ENCODE measurements around the gene UQCR11.

Gene UQCR11

DNA sequence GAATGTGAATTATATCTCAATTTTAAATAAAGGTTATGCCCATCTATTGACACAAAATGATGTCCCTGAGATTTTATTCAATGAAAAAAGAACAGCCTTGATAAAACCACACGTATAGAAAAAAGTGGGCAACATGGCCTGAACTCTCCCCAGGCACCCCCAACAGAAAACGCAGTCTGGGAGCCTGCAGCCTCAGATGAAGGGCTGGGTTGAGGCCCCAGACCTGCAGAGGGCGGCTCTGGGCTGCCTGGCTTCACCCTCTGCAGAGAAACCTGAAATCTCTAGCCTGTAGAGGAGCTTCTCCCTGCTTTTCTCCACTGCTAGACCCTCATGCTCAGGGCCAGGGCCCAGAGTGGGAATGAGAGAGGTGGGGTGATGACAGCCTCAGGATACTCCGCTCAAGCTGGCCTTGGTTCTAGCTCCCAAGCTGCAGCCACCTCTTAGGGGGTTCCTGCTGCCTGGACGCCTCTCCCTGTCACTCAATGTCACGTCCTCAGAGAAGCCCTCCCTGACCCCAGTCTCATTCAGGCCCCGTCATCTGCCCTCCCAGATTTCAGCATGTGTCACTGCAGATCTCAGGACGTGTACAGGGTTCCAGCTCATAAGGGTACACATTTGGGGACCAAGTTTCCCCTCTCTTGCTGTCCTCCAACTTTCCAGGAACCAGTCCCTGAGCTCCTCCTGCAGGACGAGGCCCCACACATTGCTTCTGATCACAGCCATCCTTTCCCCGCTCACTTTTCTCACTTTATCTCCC lies 14.4 kb downstream of the UQCR11 start:
- DNase-seq (ENCODE audit: low spot score), result peak; percentile 37

DNA sequence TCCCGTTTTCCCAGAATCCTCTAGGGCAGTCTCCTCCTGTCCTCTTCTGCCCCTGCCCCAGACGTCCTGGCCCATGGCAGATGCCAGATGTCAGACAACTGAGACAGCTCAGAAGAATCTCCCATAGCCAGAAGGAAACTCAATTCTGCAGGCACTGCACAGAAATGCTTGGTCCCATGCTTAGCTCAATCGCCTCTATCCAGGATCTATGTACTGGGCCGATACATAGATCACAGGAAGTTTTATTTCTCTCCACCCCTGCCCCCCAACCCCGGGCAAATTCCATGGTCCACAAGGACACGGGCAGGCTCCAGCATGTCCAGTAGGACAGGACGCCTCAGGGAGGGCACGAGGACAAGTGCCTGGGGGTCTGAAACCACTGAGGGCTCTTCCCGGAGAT lies 17.4 kb downstream of the UQCR11 start:
- no peak for DNase-seq (ENCODE audit: low spot score)

DNA sequence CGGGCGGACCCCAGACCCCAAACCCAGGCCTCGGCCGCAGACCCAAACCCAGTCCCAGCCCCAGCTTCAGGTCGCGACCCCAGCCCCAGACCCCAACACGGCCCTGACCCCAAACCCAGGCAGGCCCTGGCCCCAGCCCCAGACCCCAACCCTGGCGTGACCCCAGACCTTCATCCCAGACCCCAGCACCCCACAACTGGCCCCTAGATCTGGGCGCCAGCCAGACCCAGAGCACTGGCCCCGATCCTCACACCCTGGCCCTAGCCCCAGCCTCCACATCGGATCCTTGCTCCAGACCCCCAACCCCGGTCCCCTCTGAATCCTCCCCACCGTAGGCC lies 20.1 kb downstream of the UQCR11 start:
- DNase-seq (ENCODE audit: low spot score), result no peak

DNA sequence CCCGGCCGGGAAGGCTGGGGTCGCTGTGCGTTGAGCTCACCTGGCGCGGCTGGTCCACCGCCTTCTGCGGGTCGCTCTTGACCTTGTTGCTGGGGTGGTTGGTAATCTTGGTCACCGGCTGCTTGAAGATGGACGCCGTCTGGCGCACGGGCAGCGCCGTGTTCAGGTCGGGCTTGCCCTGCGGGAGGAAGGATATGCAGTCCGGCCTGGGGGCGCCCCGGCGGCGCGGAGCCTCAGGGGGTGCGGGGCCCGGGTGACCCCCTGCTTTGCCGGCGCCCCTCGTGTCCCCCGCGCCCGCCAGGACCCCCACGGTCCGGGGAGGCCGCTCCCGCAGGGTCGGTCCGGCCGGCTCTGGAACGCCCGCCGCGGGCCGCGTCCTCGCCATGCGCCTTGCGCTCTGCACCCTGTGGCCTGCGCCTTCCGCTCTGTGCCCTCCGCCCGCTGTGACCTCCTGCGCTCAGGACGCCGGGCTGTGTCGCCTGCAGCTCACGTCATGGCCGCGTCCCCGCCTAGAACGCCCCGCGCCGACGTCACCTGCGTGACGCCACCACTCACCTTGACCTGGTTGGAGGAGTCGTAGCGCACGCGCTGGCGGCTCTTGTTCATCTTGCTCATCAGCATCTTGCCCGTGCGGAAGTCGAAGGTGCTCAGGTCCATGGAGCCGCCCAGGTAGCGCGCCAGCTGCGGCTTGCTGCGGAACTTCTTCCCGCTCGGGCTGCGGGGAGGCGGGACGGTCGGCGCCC lies 20.6 kb downstream of the UQCR11 start:
- no peak for DNase-seq (ENCODE audit: low spot score)

DNA sequence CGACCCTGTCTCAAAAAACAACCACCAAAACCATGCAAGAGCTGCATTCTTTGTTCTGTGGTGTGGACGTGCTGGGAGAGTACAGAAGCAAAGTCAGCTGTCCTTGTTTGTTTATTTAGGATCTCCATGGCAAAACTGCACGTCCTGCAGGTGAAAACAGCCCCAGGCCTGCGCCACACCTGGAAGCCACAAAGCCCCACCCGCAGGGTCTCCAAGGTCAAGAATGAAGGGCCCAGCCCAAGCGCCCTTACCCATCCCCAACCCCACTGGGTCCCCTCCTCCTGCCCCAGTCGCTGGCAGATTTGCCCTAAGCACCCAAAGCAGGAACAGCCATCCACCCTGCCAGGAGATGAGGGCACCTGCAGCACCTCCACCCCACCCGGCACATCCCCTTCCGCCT lies 23.1 kb downstream of the UQCR11 start:
- DNase-seq (ENCODE audit: low spot score), result no peak

DNA sequence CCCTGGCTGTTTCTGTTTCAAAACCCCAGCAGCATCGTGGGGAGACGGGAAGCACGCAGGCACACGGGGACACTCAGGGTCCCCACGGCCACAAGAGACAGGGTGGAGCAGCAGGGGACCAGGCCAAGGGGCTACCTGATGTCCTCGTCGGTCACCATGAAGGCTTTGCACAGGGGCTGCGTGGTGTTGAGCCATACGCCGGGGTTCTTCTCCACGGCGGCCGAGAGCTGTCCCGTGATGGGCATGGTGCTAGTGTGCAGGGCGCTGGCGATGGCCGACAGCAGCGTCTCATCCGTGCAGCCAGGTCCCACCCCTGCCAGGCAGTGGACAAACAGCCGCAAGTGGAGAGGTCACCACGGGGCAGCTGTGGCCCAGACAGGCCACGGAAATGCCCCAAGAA lies 24.3 kb downstream of the UQCR11 start:
- no peak for DNase-seq (ENCODE audit: low spot score)

DNA sequence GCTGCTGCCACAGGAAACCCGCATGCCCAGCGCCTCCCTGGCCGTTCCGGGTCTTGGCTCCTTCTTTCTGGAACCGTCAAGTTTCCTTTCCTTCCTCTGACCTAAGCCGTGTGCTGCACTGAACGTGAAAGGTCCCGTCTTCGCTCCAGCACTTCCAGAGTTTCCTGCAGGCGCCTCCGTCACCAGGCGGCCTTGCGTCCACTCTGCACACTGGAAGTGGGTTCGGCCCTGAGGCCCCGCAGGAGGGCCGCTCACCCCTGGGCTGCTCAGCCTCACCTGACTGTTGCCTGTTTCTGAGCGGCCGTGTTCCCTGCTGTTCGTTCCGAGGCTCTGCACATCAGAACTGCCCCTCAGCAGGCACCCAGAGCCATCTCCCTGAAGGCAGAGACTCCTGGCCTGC lies 24.9 kb downstream of the UQCR11 start:
- DNase-seq (ENCODE audit: low spot score), result no peak

DNA sequence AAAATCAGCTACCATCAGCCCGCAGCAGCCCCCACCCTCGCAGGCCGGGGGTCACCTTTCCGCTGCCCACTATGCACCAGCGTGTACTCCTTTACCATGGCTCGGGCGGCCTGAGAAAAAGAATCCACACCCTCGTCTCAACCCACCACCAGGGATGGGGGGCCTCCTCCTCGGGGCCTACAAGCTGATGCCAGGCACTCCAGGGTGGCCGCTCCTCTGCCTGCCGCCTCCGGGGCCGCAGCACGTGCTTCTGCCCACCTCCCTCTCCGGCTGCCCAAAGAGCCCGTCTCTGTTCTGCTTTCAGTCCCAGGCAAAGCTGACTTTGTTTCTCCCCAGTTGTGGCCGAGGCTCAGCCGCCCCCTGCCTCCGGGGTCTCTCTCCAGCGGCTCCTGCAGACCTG lies 26.0 kb downstream of the UQCR11 start:
- no peak for DNase-seq (ENCODE audit: low spot score)

DNA sequence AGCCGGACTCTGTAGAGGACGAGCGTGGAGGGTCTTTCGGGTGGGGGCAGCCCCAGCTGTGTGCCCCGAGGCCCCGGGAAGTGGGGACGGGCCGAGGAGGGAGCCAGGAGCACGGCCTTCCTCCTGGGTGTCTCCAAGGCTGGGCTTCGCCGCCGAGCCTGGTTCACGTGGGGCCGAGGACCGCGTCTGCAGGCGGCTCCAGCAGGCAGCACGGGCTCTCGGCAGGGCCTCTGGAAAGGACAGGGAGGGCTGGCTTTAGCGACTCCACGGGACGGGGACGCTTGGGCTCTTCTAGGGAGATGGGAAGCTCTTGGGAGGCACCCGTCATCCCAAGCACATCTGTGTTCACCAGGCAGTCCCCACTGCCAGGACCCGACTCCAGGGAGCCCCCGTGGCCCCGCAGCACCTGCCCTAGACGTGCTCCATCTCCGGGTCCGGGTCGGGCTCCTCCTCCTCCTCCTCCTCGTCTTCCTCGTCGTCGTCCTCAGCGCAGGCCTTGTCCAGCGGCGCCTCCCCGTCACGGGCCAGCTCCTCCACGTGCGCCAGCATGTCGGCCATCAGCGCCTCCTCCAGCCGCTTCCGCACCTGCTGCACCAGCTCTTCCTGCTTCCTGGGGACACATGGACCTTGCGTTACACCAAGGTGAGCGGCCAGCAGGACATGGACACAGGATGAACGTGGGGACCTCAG lies 27.2 kb downstream of the UQCR11 start:
- peak; percentile 29 for DNase-seq (ENCODE audit: low spot score)

DNA sequence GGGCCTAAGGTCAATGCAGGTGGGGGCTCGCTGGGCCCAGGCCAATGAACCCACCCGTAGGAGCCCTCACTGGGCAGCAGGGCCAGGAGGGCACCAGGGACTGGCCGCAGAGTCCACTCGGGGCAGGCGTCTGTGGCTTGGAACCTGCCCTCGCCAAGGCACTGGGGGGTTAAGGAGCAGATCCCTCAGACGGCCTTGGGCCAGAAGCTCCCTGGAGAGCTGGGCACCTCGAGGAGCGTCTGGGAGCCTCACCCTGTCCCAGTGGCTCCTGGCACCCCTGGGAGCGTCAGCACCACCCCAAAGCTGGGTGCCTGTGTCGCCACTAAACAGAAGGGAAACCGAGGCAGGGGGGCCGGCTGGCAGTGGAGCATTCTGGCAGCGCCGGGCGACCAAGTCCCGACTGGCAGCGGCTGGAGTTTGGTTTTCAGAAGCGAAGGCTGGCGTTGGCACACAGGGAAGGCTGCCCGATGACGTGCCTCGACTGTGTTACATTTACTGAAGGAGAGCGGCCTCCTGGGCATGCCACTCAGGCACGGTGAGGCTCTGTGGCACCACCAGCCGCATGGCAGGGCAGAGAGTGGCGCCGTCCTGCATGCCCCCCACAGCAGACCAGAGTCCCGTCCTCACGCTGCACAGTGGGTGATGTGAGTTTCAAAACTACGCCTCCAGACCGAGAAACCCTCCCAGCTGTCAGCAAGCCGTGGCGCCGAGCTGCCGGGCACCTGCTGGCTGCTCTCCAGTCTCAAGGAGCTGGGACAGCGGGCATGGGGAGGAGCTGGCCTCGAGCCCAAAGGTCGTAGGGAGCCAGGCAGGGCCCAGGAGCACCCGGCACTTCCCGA lies 28.0 kb downstream of the UQCR11 start:
- DNase-seq (ENCODE audit: low spot score), result no peak

DNA sequence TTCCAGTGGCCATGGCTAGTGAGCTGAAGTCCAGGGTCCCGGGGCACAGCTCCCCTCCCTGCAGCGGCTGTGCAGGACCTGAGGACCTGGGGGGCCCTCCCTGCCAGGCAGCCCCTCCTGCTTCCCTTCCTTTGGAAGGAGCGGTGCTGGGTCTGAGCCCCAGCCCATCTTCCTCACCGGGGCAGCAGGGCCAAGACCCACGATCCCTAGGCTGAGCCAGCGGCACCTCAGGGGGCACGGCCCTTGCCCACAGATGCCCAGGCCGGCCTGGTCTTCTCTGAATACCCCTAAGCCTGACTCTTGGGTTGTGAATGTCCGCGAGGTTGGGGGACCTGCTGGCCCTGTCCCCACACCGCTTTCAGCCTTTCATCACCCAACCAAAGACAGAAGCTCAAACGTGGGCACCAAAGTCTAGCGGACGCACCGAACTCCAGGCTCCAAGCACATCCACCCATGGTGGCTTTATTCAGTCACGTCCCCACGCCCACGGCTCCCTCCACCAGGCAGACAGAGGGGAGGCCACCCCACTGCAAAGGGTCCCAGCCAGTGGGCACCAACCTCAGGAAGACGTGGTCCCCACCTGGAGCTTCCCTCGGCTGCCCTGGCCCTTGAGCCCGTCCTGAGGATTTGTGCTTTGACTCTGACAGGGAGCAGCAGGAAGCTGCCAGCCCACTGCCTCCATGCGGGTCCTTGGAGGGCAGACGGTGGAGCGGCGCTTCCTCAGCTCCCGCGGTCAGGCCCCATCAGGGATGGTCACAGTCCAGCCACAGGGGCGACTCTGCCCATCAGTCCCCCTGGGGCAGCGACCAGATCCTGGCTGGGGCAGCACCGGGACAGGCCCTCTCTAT lies 28.8 kb downstream of the UQCR11 start:
- no peak for DNase-seq (ENCODE audit: low spot score)

DNA sequence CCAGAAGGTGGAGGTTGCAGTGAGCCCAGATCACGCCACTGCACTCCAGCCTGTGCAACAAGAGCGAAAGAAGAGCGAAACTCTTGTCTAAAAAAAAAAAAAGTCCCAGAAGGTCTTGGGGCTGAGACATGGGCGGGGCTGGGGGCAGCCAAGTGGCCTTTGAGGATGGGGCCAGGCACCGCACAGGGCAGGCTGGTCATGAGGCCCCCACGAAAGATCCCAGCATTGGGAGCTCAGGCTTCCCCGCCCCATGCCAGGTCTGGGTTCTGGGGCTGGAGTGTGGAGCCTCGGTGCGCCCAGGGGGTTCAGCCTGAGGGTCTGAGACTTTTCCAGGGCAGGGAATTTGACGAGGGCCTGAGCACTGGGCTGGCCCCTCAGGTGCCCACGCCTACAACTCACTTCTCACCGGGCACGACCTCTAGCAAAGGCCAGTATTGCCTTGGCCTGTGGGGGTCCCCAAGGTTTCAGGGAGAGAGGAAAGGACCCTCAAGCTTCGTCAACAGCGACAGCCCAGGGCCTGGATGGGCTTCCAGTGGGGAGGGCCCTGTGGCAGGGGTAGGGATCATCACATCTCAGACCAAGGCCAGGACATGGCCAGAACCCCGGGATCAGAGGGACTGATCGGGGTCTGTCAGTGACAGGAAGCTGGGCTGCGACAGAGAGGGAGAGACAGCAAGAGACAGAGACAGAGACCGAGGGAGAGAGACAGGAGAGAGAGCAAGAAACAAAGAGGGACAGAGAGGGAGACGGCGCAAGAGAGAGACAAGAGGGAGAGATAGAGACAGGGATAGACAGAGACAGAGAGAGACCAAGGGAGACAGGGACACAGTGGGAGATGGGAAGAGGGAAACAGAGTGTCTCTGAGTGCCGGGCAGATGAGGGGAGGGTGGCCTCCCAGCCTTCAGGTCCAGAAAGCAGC lies 29.7 kb downstream of the UQCR11 start:
- no peak for DNase-seq (ENCODE audit: low spot score)

DNA sequence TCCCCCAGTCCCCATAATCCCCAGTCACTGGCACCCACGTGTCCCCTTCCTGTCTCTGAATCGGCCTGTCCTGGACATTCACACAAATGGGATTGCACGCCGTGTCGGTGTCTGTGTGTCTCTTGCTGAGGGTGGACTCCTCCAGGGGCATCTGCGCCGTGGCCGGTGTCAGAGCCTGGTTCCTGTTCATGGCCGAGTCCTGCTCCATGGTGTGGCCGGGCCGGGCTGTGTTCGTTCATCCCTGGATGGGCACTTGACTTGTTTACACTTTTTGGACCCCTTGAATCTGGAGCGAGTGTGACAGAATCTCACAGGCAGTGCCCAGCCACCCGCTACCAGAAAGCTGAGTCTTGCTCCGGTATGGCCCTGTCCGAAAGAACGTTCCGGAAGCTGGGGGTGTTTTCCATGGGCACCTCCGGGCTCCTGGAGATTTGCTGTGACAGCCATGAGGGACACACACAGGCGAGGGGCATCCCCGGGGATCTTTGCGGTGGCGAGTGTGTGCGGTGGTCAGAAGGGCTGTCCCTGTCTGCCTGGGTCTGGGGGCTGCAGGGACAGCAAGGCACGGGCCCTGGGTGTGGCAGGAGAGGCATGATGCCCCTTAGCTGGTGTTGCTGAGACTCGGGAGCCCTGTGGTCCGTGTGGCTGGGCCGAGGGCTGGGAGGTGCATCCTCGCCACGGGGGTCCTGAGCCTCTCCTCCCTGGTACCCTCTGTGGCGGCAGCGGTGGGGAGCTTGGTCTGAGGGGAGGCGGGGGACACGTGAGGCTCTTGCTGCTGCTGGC lies 30.7 kb downstream of the UQCR11 start:
- no peak for DNase-seq (ENCODE audit: low spot score)

DNA sequence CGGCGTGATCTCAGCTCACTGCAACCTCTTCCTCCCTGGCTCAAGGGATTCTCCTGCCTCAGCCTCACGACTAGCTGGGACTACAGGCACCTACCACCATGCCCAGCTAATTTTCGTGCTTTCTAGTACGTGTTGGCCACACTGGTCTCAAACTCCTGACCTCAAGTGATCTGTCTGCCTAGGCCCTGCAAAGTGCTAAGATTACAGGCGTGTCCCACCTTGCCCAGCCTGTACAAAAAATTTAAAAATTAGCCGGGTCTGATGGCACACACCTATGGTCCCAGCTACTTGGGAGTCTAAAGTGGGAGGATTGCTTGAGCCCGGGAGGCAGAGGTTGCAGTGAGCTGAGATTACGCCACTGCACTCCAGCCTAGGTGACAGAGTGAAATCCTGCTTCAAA lies 32.5 kb downstream of the UQCR11 start:
- no peak for DNase-seq (ENCODE audit: low spot score)

DNA sequence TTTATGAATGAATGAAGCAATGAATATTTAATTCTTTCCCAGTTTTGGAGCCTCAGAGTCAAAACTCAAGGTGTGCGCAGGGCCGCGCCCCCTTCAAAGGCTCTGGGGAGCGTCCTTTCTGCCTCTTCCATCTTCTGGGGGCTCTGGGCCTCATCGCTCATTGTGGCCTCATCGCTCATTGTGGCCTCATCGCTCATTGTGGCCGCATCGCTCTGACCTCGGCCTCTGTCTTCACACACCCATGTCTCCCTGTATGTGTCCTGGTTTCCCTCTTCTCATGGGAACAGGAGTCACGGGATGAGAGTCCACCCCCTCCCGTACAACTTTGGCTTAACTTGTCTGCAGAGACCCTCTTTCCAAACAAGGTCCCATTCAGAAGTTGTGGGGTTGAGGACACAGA lies 33.9 kb downstream of the UQCR11 start:
- DNase-seq (ENCODE audit: low spot score), result no peak

DNA sequence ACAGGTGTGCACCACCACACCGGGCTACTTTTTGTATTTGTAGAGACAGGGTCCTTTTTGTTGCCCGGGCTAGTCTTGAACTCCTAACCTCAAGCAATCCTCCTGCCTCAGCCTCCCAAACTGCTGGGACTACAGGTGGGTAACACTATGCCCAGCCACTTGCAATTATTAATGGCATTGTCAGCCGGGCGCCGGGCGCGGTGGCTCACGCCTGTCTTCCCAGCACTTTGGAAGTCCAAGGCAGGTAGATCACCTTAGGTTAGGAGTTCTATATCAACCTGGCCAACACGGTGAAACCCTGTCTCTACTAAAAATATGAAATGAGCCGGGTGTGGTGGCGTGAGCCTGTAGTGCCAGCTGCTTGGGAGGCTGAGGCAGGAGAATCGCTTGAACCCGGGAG lies 34.4 kb downstream of the UQCR11 start:
- DNase-seq (ENCODE audit: low spot score), result no peak

DNA sequence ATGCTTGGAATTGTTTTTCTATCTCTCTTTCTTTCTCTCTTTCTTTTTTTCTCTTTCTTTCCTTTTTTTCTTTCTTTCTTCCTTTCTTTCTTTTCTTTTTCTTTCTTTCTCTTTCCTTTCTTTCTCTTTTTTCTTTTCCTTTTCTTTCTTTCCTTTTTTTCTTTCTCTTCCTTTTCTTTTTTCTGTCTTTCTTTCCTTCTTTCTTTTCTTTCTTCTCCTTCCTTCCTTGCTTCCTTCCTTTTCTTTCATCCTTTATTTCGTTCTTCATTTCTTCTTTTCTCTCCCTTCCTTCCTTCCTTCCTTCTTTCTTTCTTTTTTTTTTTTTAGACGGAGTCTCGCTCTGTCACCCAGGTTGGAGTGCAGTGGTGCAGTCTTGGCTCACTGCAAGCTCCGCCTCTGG lies 35.3 kb downstream of the UQCR11 start:
- no peak for DNase-seq (ENCODE audit: low spot score)

DNA sequence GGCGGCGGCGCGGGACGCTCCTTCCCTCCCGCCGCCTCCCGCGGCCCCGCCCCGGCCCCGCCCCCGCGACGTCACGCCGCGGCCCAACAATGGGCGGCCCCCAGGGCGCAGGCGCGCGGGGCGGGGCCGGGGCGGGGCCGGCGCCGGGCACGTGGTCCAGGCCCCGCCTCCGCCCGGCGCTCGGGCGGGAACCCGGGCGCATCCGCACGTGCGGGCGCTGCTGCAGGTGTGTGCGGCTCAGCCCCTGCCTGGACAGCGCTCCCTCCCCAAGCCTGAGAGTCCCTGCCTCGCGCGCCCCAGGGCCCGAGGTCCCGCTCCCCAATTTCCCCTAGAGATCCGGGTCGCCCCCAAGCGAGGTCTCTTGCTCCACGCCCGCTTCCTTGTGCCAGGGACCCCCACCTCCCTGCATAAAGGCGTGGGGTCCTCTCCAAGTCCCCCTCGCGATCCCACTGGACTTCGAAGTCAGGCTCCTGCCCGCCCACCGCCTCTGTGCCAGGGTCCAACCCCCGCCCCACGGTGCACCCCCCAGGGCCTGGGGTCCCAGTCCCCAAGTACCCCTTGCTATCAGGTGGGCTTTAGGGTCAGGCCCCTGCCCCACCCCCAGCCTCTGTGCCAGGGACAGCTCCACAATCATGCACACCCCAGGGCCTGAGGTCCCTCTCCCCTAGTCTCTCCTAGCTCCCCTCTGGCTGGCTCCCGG lies 36.8 kb downstream of the UQCR11 start, which contains the start of gene MEX3D:
Gene MEX3D (minus strand): TSS at position 6 of the 700 bp plus-strand sequence. CDS start 267 bp downstream, outside the sequence.
- DNase-seq (ENCODE audit: low spot score), result peak; percentile 55

DNA sequence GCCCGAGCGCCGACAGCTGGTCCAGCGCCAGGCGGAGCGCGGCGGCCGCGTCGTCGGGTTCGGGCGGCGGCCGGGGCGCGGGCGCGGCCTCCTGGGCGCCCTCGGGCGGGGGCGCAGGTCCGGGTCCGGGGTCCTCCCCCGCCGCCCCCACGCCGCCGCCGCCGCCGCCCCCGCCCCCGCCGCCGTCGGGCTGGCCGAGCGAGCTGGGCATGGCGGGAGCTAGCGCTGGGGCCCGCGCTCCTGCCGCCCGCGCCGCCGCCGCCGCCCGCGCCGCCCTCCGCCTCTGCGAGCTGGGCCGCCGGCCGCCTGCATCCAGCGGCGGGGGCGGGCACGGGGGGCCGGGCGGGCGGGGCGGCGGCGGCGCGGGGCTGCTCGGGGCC lies 37.4 kb downstream of the UQCR11 start:
- DNase-seq (ENCODE audit: low spot score), result no peak
